AG04449 (cell line): ENCODE results near the gene NFATC3.
"Not testable (repeated sequence)": the region's sequence is repeated elsewhere in the genome, so short reads cannot be mapped to it uniquely, and the experiment has no call there.

Source experiments
- CTCF ChIA-PET: fragments of 350-600 bp; formaldehyde crosslinking; extraction: SDS; loops from one replicate; lab custom pipeline; 2021; ENCODE audit warnings: antibody characterized with exemption; lab: Yijun Ruan, JAX
- POLR2A ChIA-PET: fragments of 400-600, 350-600 bp; formaldehyde crosslinking; extraction: SDS; loops from one replicate; lab custom pipeline; 2020; ENCODE audit warnings: antibody characterized with exemption, inconsistent platforms; lab: Yijun Ruan, JAX
- DNase-seq: peaks from one replicate; pipeline ENCODE4 v3.0.0-alpha.2; 2010; ENCODE audit warnings: low read depth, low spot score
- H3K4me3 ChIP-seq: 2 replicates; pipeline ENCODE4 v1.5.1; 2011; ENCODE audit warnings: low read depth, mild to moderate bottlenecking, control low read depth, low read length
- CTCF ChIP-seq: IDR thresholded peaks from one replicate; pipeline ENCODE4 v1.5.1; 2011; ENCODE audit warnings: mild to moderate bottlenecking, moderate library complexity, low read length, control low read depth, inconsistent platforms; ENCODE audit not compliant: insufficient read depth; ENCODE audit errors: missing control alignments

NFATC3 gene

GRCh38 chr16:68117884-68118283, 32.7 kb downstream of the NFATC3 start:
- TF ChIP-seq CTCF, result no peak
- no peak for DNase-seq
- POLR2A ChIA-PET, result no interaction called here
- CTCF ChIA-PET, result interaction anchor here (1.2 to 2.5 kb wide), 4 partner anchors 9 to 211 kb away, joined by 3 to 6 read pairs (median 4); no protein-coding TSS in a partner anchor
- H3K4me3 ChIP-seq, result no peak overlapping the region

- POLR2A ChIA-PET, H3K4me3 ChIP-seq, DNase-seq: not testable (repeated sequence)
- CTCF ChIA-PET, result interaction anchor here (2.0 to 2.5 kb wide), 3 partner anchors 21 to 29 kb away, joined by 6 to 8 read pairs (median 6); no protein-coding TSS in a partner anchor
Measured at GRCh38 chr16:68118954-68119353, 33.8 kb downstream of the NFATC3 start.

GRCh38 chr16:68120496-68120895, 35.3 kb downstream of the NFATC3 start:
- H3K4me3 ChIP-seq, DNase-seq, POLR2A ChIA-PET: not testable (repeated sequence)
- CTCF ChIA-PET, result interaction anchor here (0.8 to 2.4 kb wide), 3 partner anchors 20 to 27 kb away, joined by 6 to 8 read pairs (median 6); no protein-coding TSS in a partner anchor

GRCh38 chr16:68126395-68126794, 41.2 kb downstream of the NFATC3 start:
- ChIA-PET POLR2A (no interaction called here), CTCF (interaction anchor here (0.7 kb wide), 1 partner anchor 9 kb away, joined by 3 read pairs; no protein-coding TSS in a partner anchor)
- no peak for DNase-seq

GRCh38 chr16:68128577-68129305, 43.6 kb downstream of the NFATC3 start:
- no peak overlapping the region for H3K4me3 ChIP-seq
- ChIA-PET CTCF (interaction anchor here (2.5 kb wide), 1 partner anchor 34 kb away, joined by 9 read pairs; no protein-coding TSS in a partner anchor), POLR2A (no interaction called here)
- no peak for DNase-seq
- TF ChIP-seq CTCF, result no peak

More at GRCh38 chr16:68126395-68126794, 41.2 kb downstream of the NFATC3 start:
- TF ChIP-seq CTCF, result no peak
- no peak overlapping the region for H3K4me3 ChIP-seq

- TF ChIP-seq CTCF, result no peak
- ChIA-PET POLR2A (no interaction called here), CTCF (interaction anchor here (1.6 to 2.5 kb wide), 2 partner anchors 14 to 37 kb away, joined by 5 to 11 read pairs; no protein-coding TSS in a partner anchor)
- no peak for DNase-seq
- no peak overlapping the region for H3K4me3 ChIP-seq
Measured at GRCh38 chr16:68130520-68130919, 45.4 kb downstream of the NFATC3 start.

- CTCF ChIA-PET, result interaction anchor here (2.5 kb wide), 1 partner anchor 38 kb away, joined by 11 read pairs; no protein-coding TSS in a partner anchor
- no peak for TF ChIP-seq CTCF
- no peak for DNase-seq
- no peak overlapping the region for H3K4me3 ChIP-seq
- POLR2A ChIA-PET, result no interaction called here
Measured at GRCh38 chr16:68131813-68132706, 46.9 kb downstream of the NFATC3 start.

- POLR2A ChIA-PET, H3K4me3 ChIP-seq, DNase-seq, CTCF ChIA-PET: not testable (repeated sequence)
Measured at GRCh38 chr16:68133000-68133399, 47.8 kb downstream of the NFATC3 start.
